Measurements from ENCODE around the gene TOLLIP. TPM values are rescaled to one million over a fixed set of nuclear protein-coding genes. Genes with fewer than 3 reads are reported as not detected.

The TOLLIP gene
- total and polyA plus RNA-seq, 10 donors = 16.1 to 67.4 (median 46.2) TPM

GRCh38 chr11:1259076-1259461 is 50.4 kb downstream of the TOLLIP start:
- no peak for DNase-seq
- 57 to 83% (median 82%) methylated on average over 7 of the region's 7 CpGs; no CpG with 5 or more reads in 1 of the 5 donors for WGBS, 5 donors

GRCh38 chr11:1258401-1259075 is 50.9 kb downstream of the TOLLIP start:
- TF ChIP-seq POLR2AphosphoS5 (IDR thresholded peaks at IDR 0.05) = no peak
- no peak for TF ChIP-seq POLR2A (IDR thresholded peaks at IDR 0.05)
- TF ChIP-seq CTCF (IDR thresholded peaks at IDR 0.05 in 8 of 11, conservative IDR thresholded peaks at IDR 0.05 in 3 of 11) = no peak
- no peaks in the 10 kb centered on the region for H3K36me3 ChIP-seq
- intact Hi-C loops (cut with DNase I; ENCODE audit: low total_unique reads) = no loop called here
- H3K27ac ChIP-seq = no peak overlapping the region
- H3K4me1 ChIP-seq = peaks cover 9 to 20% (median 16%) of the 10 kb centered on the region in 6 donors
- no peak overlapping the region for H3K4me3 ChIP-seq
- DNase-seq = no peak
- WGBS, 5 donors = 62 to 89% (median 81%) methylated on average over 12 to 13 of the region's 13 CpGs
- H3K9me3 ChIP-seq = no peaks in the 10 kb centered on the region
- H3K27me3 ChIP-seq (replicated peaks in 1 of 7) = peaks cover 0 to 8% (median 0%) of the 10 kb centered on the region in 7 donors

More at GRCh38 chr11:1259076-1259461, 50.4 kb downstream of the TOLLIP start:
- Histone ChIP-seq H3K4me3 (no peak overlapping the region), H3K27ac (no peak overlapping the region), H3K36me3 (no peaks in the 10 kb centered on the region), H3K27me3 (replicated peaks in 1 of 7) (peaks cover 0 to 8% (median 0%) of the 10 kb centered on the region in 7 donors), H3K9me3 (no peaks in the 10 kb centered on the region), H3K4me1 (peaks cover 9 to 25% (median 16%) of the 10 kb centered on the region in 6 donors)
- no peak for TF ChIP-seq CTCF (IDR thresholded peaks at IDR 0.05 in 8 of 11, conservative IDR thresholded peaks at IDR 0.05 in 3 of 11)
- TF ChIP-seq POLR2AphosphoS5 (IDR thresholded peaks at IDR 0.05) = no peak
- no peak for TF ChIP-seq POLR2A (IDR thresholded peaks at IDR 0.05)
- intact Hi-C loops (cut with DNase I; ENCODE audit: low total_unique reads) = no loop called here

GRCh38 chr11:1257916-1258315 is 51.5 kb downstream of the TOLLIP start:
- no peaks in the 10 kb centered on the region for H3K9me3 ChIP-seq
- no peaks in the 10 kb centered on the region for H3K36me3 ChIP-seq
- H3K27ac ChIP-seq = no peak overlapping the region
- peaks cover 7 to 13% (median 12%) of the 10 kb centered on the region in 6 donors for H3K4me1 ChIP-seq
- no peak overlapping the region for H3K4me3 ChIP-seq
- TF ChIP-seq POLR2A (IDR thresholded peaks at IDR 0.05) (no peak), CTCF (IDR thresholded peaks at IDR 0.05 in 8 of 11, conservative IDR thresholded peaks at IDR 0.05 in 3 of 11) (no peak), POLR2AphosphoS5 (IDR thresholded peaks at IDR 0.05) (no peak)
- DNase-seq = peak; percentile 50
- 84 to 92% (median 88%) methylated on average over 9 to 16 of the region's 16 CpGs for WGBS, 5 donors
- intact Hi-C loops (cut with DNase I; ENCODE audit: low total_unique reads) = no loop called here
- peaks cover 0 to 8% (median 0%) of the 10 kb centered on the region in 7 donors for H3K27me3 ChIP-seq (replicated peaks in 1 of 7)

GRCh38 chr11:1257366-1257765 is 52.1 kb downstream of the TOLLIP start:
- TF ChIP-seq POLR2AphosphoS5 (IDR thresholded peaks at IDR 0.05) = no peak
- TF ChIP-seq POLR2A (IDR thresholded peaks at IDR 0.05) = no peak
- TF ChIP-seq CTCF (IDR thresholded peaks at IDR 0.05 in 8 of 11, conservative IDR thresholded peaks at IDR 0.05 in 3 of 11) = no peak
- no peak for DNase-seq
- Histone ChIP-seq H3K36me3 (no peaks in the 10 kb centered on the region), H3K27me3 (replicated peaks in 1 of 7) (peaks cover 0 to 8% (median 0%) of the 10 kb centered on the region in 7 donors), H3K4me1 (peaks cover 6 to 9% (median 8%) of the 10 kb centered on the region in 6 donors), H3K27ac (no peak overlapping the region), H3K4me3 (no peak overlapping the region), H3K9me3 (no peaks in the 10 kb centered on the region)
- WGBS, 5 donors = 84 to 95% (median 90%) methylated on average over 18 to 27 of the region's 27 CpGs
- intact Hi-C loops (cut with DNase I; ENCODE audit: low total_unique reads) = no loop called here
